ENCODE measurements around the gene TLR6.

TLR6 gene

DNA sequence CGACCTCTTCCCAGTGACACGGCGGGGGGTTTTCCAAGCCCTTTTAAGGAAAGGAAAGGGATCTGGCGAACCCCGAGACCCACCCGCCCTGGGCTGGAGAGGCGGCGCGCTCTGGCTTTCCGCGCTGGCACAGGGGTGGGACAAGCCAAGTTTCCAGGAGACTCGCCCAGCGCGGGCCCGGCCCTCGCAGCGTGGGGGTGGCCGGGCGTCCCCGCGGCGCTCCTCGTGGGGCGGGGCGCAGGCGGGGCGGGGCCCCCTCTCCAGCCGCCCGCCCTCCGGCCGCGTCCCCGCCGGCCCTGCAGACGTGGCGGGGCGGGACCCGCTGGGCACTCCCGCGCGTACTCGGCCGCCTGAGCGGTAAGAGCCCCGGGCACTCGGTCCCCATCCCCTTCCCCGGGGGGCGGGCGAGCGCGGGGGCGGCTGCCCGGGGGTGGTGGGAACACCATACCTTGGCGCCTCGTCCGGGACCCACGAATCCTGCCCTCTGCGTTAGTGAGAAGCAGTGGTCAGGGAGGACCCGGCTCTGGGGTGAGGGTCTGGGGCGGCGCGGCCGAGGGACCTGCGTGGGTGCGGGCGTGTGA lies 11.0 kb upstream of the TLR6 start, which contains the start of gene FAM114A1:
TSS of gene FAM114A1 (plus strand) at position 329 of the 581 bp plus-strand sequence. CDS start 10,273 bp downstream, outside the sequence.
- DNase-seq: peak; percentile 86 to 96 (median 92)

GRCh38 chr4:38866973-38867477 lies 10.4 kb upstream of the TLR6 start:
- DNase-seq: no peak

DNA sequence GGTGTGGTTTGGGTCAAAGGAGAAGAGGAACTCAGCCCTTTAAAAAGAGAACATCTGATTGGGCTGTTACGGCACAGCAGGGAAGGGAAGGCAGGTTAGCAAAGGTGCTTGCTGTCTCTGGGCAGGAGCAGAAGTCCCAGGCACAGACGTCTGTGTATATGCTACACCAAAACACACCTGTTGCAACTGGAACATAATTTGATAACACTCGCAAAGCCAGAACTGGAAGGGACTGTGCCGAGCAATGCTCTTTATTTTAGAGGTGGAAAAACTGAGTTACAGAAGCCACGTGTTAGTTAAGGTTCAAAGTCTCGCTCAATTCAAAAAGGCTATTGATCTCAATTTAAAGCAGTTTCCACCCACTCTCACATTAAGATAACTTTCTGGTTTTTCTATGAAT lies 8.8 kb upstream of the TLR6 start:
- DNase-seq: no peak

DNA sequence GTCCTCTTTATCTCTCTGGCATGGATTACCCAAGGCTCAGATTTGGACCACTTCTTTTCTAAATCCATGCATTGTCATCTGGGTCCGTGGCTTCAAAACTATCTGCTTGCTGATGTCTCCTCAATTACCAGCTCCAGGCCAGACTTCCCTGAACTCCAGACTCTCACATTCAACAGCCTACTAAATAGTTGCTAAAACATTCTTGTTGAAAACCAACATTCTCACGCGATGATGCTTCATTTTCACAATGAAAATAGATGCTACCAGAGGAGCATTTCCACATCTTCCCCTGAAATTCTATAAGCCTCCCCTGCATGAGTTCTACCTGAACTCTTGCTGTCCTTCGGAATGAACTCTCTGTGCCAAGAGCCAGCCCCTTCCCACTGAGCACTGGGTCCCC lies 5.2 kb upstream of the TLR6 start:
- no peak for DNase-seq

DNA sequence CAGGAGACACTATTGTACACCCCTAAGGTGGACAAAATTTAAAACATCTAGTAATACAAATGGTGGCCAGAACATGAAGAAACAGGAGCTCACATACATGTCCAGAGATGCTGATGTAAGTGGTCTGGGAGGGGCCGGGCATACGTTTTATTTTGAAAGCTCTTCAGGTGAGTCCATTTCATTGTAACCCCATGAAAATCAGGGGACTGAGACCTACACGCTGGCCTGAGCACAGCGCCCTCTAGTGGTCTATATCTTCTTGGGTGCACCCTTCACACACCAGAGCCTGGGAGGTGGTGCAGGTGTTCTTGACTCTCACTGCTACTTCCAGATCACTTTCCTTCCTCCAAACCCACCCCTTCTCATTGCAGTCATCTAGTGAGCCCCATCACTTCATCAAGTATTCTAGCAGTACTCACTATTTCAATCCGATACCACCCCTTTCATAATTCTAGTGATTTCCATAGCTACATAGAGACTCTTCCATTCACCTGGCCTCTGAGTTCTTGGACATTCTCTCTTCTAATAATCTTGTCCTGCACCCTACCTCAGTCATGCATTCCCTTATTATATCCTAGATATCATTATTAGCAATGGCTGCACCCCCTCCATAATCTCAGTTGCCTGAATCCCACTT lies 4.3 kb upstream of the TLR6 start:
- peak; percentile 68 to 87 (median 80) for DNase-seq

- no peak for DNase-seq
These were observed 2.9 kb upstream of the TLR6 start for GRCh38 chr4:38859501-38859900.

- DNase-seq: no peak
These were observed 1.4 kb upstream of the TLR6 start for GRCh38 chr4:38858097-38858420.

- peak; percentile 84 to 97 (median 89) for DNase-seq
These were observed 908 bp upstream of the TLR6 start for GRCh38 chr4:38857354-38858096.

- DNase-seq: peak; percentile 70 to 80 (median 75)
These were observed 571 bp downstream of the TLR6 start for GRCh38 chr4:38856046-38856445.

GRCh38 chr4:38855466-38855865 lies 1.2 kb downstream of the TLR6 start:
- DNase-seq: peak; percentile 17 to 35 (median 27)

DNA sequence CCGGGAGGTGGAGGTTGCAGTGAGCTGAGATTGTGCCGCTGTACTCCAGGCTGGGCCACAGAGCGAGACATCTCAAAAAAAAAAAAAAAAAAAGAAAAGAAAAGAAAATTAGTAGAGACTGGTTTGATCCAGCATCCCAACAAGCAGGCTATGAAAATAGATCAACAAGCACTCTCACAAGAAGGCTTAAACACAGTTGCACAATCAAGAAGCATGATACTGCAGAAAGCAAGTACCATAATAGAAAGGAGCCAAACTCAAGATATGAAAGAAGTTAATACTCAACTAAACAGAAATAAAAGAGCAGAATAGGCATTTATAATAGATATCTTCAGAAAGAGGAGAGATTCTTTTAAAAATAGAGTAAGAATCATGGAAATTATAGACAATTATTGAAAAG lies 10.6 kb downstream of the TLR6 start:
- peak in 2 of 4 experiments; percentile 20 to 30 for DNase-seq

GRCh38 chr4:38842994-38843393 lies 13.6 kb downstream of the TLR6 start:
- DNase-seq: no peak

DNA sequence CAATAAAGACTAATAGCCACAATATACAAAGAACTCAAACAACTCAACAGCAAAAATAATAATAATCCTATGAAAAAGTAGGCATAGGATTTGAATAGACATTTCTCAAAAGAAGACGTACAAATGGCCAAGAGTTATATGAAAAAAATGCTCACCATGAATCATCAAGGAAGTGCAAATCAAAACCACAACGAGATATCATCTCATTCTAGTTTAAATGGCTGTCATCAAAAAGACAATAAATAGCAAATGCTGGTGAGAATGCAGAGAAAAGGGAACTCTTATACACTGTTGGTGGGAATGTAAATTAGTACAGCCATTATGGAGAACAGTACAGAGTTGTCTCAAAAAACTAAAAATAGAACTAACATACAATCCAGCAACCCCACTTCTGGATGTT lies 18.8 kb downstream of the TLR6 start:
- peak in 1 of 4 experiments; percentile 62 for DNase-seq

DNA sequence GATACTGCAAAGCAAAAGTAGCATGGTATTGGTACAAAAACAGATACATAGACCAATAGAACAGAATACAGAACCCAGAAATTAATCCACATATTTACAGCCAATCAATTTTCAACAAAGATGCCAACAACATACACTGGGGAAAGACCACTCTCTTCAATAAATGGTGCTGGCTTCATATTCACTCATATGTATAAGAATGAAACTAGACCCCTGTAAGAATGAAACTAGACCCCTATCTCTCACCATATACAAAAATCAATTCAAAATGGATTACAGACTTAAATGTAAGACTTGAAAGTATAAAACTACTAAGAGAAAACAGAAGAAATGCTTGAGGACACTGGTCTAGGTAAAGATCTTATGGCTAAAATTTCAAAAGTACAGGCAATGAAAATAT lies 19.3 kb downstream of the TLR6 start:
- DNase-seq: no peak

DNA sequence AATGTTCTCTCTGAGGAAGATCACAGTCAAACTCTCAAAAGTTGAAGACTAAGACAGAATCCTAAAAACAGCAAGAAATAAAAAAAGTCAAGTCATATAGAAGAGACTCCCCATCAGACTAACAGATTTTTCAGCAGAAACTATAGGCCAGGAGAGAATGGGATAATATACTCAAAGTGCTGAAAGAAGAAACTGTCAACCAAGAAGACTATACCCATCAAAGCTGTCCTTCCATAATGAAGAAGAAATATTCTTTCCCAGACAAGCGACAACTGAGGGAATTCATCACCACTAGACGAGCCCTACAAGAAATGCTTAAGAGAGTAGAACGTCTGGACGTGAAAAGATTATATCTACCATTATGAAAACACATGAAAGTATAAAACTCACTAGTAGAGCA lies 22.0 kb downstream of the TLR6 start:
- DNase-seq: no peak

GRCh38 chr4:38832624-38833528 lies 23.7 kb downstream of the TLR6 start:
- no peak for DNase-seq

DNA sequence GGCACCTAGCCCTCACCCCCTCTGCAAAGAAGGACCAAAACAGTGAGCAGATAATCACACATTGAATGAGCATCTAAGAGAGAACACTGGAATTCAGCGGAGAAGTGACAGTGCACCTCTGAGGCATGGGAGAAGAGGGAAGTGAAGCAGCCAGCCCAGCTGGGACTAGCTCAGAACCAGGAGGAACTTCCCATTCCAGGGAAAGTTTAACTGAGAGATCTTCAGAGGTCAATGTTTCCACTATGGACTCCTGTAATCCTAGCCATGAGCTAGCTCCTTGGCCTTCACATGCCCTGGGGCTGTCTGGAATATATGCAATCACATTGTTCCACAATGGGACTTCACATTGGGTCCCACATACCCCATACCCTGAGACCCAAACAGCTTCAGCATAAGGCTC lies 24.4 kb downstream of the TLR6 start:
- peak; percentile 23 to 62 (median 52) for DNase-seq

DNA sequence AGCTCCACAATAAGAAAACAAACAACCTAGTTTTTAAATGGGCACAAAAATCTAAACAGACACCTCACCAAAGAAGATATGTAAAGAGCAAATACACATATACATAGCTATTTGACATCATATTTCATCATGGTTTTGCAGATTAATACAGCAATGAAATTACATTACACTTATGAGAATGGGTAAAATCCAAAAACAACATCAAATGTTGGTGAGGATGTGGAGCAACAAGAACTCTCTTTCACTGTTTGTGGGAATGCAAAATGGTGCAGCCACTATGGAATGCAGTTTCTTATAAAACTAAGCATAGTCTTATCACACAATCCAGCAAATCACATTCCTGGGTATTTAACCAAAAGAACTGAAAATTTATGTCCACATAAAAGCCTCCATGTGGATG lies 25.0 kb downstream of the TLR6 start:
- no peak for DNase-seq

DNA sequence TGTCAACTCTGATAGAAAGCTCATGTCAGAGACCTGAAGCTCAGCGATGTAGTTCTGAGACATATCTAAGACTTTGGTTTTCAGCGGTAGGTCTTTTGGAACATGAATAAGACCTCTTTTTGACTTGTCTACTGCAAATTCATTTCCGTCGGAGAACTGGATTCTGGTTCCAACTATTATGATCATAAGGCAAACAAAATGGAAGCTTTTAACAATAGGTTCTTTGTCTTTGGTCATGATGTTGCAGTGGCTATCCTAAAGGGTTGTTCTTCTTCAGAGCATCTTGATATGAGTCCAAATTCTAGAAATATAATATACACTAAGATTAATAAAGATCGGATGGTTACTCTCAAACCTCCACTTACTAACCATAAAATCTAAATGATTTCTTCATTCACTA lies 27.4 kb downstream of the TLR6 start:
- DNase-seq: no peak

DNA sequence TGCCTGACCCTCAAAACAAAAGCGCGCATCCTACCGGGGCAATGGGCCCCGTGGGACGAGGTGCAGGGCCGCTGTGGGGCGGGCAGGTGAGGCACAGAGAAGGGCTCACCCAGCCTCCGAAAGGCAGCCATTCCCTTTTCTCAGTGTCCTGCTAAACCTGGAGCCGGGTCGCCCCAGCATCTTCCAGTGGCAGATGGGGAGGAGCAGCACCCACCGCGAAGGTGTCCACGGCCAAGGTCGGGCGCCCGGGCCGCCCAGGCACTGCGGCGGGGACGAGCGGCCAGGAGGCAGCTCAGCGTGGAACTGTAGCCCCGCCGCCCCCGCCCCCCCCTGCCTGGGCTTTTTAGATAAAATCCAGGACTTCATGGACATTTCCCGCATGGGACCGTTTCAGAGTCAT lies 32.9 kb downstream of the TLR6 start:
- DNase-seq: no peak

DNA sequence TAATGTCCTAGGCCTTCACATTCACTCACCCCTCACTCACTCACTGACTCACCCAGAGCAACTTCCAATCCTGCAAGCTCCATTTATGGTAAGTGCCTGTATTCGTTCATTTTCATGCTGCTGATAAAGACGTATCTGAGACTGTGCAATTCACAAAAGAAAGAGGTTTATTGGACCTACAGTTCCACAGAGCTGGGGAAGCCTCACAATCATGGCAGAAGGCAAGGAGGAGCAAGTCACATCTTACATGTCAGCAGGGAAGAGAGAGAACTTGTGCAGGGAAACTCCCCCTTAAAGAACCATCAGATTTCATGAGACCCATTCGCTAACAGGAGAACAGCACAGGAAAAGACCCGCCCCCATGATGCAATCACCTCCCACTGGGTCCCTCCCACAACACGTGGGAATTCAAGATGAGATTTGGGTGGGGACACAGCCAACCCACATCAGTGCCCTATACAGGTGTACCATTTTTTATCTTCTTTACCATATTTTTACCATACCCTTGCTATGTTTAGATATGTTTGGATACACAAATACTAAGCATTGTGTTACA lies 33.8 kb downstream of the TLR6 start:
- DNase-seq: no peak

GRCh38 chr4:38821739-38822138 lies 34.9 kb downstream of the TLR6 start:
- no peak for DNase-seq
